Ramos (cell line): ENCODE results near the gene RGS6.

ENCODE experiments used
- in situ Hi-C: fragments of 300-500 bp; cut with MboI; formaldehyde crosslinking; loops from one replicate; pipeline ENCODE4 v1.14.3; 2022; ENCODE audit warnings: low sequenced_read_pairs; ENCODE audit not compliant: unreplicated experiment

The RGS6 gene

GRCh38 chr14:72352012-72352411 is 419.8 kb downstream of the RGS6 start:
- in situ Hi-C loops: no loop called here

DNA sequence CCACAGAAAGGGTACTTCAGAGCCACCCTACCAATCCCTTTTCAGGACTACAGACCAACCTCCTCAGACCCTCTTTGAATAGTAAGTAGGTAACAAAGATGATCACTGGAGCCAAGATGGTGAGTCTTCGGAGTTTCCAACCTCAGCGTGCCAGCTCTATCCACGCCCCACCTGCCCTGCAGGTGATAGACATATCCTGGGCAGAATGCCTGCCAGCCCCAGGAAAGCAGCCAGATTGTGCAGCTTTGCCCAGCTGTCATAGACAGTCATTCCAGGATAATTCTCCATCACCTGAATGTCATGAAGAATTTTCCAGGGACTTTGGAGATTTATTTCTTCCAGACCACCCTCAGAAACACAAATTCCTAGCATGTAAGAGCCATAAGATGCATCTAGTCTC is 434.4 kb downstream of the RGS6 start:
- in situ Hi-C loops: no loop called here

GRCh38 chr14:72369106-72369505 is 436.9 kb downstream of the RGS6 start:
- in situ Hi-C loops: no loop called here

DNA sequence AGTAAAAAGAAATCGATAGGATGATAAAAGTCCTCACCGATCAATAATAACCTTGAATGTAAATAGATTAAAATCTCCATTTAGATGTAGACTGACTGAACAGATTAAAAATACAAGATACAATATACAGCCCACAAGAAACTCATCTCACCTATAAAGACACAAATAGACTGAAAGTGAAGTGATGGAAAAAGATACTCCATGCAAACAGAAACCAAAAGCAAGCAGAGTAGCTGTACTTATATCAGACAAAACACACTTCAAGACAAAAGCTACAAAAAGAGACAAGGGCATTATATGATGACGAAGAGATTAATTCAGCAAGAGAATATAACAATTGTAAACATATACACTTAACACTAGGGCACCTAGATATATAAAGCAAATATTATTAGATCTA is 444.8 kb downstream of the RGS6 start:
- in situ Hi-C loops: no loop called here

DNA sequence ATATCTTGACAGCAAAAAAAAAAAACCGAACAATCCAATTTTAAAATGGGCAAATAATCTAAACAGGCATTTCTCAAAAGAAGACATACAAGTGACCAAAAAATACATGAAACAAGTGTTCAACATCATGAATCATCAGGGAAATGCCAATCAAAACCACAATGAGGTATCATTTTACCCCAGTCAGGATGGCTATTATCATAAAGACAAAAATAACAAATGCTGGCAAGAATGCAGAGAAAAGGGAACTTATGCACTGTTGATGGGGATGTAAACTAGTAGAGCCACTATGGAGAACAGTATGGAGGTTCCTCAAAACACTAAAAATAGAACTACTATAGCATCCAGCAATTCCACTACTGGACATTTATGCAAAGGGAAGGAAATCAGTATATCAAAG is 448.2 kb downstream of the RGS6 start:
- in situ Hi-C loops: no loop called here

DNA sequence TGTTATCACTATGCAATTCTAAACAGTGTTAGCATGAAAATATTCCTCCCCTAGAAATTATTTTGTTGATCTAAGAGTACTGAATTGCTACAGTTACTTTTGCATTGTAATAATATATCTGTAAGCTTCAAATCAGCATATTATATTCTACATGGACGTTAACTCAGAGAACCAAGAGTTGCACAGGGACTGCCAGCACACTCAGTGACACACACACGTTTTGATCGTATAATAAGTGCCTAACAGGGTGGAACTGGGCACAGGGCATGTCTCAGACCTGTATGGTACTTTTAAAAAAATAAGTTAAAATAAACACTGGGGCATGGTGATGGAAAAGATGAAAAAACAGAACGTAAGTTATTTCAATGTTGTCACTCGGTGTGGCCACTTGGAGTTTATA is 451.6 kb downstream of the RGS6 start:
- in situ Hi-C loops: no loop called here

GRCh38 chr14:72387726-72388125 is 455.5 kb downstream of the RGS6 start:
- in situ Hi-C loops: no loop called here

GRCh38 chr14:72389200-72389599 is 457.0 kb downstream of the RGS6 start:
- in situ Hi-C loops: no loop called here

GRCh38 chr14:72401101-72401625 is 468.9 kb downstream of the RGS6 start:
- in situ Hi-C loops: no loop called here

- in situ Hi-C loops: no loop called here
These were observed 469.6 kb downstream of the RGS6 start for GRCh38 chr14:72401632-72402376.

- in situ Hi-C loops: no loop called here
These were observed 470.1 kb downstream of the RGS6 start for GRCh38 chr14:72402377-72402772.

DNA sequence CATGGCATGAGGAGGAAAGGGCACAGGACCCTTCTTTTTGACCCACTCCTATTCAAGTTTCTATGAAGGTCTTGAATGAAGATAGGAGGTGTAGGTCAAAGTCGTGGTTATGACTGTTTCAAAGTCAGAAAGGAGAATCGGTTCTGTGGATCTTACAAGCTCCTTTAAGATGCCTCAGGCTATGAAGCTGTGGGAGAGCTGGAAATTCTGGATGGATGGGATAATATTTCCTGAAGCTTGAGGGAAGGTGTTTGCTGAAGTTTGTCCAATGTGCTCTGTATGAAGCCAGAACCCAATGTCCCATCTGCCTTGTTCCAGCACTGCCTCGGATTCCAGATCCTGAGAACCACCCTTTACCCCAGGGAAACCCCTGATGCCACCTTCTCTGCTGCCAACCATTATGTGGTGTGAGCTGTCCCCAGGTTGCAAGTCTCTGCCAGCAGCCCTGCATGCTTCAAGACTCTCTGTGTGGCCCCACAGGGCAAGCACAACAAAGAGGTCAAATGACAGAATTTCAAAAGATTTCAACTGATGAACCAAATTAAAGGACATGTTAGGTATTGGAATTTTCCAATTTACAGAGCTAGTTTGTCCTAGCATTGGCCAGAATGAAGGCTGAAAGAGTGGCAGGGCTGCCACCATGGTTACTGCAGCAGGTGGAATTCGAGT is 472.0 kb downstream of the RGS6 start:
- in situ Hi-C loops: no loop called here

DNA sequence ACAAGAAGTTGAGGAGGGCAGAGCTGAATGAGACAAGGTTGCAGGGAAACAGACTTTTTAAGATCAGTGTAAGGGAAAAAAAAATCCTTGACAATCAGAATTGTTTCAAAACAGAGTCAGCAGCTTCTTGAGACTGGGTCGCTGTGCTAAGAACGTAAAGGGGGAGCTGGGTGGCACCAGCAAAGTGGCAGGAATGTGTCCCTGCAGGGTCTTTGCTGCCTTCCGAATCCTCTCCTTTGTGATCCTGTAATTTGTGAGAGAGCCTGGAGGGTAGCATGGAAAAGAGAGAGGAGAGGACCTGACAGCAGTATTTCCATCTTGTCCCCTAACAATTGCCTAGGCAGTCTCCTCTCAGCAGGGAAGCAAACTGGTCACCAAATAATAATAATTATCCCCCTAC is 472.8 kb downstream of the RGS6 start:
- in situ Hi-C loops: no loop called here

DNA sequence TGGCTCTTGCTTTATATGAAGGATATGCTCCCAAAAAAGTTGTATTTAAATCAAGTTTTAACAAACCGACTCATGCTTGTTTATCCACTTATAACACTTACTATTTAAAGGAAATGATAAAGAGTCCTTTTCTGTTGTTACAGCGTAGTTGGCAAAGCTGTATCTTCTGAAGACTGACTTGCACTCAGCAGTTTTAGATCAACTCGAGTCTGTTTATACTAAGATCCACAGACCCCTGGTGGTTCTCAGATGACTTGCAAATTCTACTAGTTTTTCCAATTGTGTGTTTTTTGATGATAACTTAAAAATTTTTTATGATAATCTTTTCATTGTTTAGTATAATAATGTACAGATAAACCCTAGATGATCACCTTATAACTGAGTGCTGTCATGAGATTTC is 475.8 kb downstream of the RGS6 start:
- in situ Hi-C loops: no loop called here

- in situ Hi-C loops: no loop called here
These were observed 476.8 kb downstream of the RGS6 start for GRCh38 chr14:72409047-72409446.

DNA sequence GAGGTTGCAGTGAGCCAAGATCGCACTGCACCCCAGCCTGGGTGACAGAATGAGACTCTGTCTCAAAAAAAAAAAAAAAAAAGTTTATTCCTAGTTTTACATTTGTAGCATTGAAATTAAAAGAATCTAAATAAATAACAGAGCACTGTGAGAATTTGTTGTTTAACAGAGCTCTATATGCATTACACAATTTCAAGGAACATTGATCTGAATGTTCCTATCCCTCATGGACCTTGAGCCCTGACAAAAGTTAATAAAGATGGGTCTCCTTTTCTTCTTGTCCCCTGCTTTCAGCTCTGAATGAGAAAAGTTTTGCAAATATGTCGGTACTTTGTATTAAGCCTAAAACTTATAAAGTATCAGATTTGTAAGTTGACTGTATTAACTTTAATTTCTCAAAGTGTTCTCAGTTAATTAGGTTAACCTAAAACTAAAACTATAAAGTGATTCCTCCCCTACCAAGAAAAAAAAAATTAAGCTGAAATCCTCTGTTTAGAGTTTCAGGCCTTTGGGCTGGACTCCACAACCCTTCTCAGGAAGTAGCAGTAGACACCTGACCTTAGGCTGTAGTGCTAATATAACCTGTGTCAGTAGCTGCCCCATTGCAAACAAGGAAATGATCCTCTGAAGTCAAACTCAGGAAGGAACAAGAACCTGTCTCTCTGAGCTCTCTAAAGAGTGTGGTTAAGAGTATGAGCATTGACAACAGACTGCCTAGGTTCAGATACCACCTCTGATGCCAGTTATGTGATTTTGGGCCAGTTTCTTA is 484.0 kb downstream of the RGS6 start:
- in situ Hi-C loops: no loop called here

- in situ Hi-C loops: no loop called here
These were observed 484.7 kb downstream of the RGS6 start for GRCh38 chr14:72416892-72417291.

DNA sequence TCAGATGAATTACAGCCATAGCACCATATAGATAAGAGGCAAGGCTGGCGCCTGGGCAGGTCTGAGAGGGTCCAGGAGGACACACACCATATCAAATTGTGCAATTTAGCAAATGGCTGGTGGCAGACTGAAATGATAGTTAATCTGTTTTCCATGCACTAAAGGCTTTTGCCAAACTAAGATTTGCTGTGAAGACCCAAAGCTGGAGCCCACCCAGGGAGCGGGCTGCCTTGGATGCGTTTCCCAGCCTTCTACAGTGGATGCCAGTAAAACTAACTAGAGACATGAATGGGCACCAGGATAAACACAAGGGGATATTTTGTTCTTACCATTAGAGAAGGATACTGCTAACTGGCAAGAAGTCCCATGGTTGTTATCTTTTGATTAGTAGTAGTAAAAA is 486.6 kb downstream of the RGS6 start:
- in situ Hi-C loops: no loop called here

DNA sequence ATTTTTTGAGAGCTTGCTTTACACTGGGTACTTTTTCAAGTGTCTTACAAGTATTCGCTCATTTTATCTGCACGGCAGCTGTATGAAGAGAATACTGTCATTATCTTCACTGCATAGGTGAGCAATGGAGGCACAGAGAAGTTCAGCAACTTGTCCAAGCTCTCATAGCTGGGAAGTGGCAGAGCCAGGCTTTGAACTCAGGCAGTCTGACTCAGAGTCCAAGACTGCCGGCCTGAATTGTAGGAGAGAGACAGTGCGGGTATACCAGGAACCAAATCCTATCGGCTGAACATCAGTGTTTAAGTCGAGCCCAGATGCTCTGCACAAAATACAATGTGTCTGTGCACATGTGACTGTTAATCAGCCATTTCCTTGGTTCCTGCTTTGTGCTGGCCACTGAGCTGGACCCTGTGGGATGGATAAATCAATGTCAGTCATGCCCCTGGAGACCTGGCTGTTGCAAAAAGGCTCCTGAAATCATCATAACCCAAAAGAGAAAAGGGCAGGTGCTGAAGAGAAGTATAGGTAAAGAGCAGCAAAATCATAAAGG is 487.1 kb downstream of the RGS6 start:
- in situ Hi-C loops: no loop called here

DNA sequence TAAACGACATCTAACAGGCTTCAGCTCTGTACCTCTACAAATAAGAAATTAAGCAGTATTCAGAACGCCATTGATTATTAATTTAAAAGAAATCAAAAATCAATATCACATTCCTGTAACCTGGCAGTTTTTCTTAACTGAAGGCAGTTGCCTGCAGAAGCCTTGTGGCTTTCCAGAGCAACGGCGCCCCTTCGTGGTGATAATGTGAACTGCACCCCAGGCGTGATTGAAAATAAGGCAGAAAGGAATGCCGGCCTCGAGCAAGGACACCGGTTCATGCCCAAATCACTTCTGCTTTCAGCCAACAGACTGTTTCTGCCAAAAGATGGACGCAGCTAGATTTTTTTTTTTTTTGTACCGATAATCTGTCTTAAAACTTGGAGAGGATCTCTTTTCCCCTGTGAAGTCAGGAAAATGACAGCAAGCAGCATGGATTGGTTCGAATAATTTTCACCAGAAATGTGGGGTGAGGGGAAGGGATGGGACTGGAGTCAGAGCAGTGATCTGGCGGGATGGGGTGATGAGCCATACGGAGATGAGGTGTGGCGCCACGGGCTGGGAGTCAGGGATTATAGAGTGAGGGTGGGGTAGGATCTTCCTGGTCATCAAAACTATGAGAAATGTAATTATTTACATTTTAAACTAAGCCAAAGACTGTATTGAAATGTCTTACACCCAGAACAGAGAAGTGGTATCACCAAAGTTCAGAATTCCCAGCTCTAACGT is 488.7 kb downstream of the RGS6 start:
- in situ Hi-C loops: no loop called here
